ENCODE data around the gene CLHC1.
"Not testable (repeated sequence)": the region's sequence is repeated elsewhere in the genome, so short reads cannot be mapped to it uniquely, and the experiment has no call there.

CLHC1 gene

DNA sequence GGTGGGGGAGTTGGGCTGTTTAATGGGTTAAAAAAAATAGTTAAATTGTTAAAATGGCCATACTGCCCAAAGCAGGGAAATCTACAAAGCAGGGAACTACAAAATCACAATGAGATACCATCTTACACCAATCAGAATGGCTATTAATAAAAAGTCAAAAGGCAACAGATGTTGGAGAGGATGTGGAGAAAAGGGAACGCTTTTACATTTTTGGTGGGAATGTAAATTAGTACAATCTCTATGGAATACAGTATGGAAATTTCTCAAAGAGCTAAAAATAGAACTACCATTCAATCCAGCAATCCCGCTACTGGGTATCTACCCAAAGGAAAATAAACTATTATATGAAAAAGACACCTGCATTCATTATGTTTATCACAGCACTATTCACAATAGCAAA, 27.1 kb downstream of the CLHC1 start:
- no peak overlapping the region for H3K4me3 ChIP-seq (ENCODE audit: low read depth, low read length)
- DNase-seq (ENCODE audit: low read depth) = no peak
- TF ChIP-seq CTCF (IDR thresholded peaks at IDR 0.05; ENCODE audit: low read depth, low read length, missing control alignments) = no peak

GRCh38 chr2:55204536-55204935, 27.6 kb downstream of the CLHC1 start:
- no peak overlapping the region for H3K4me3 ChIP-seq (ENCODE audit: low read depth, low read length)
- DNase-seq (ENCODE audit: low read depth) = no peak
- no peak for TF ChIP-seq CTCF (IDR thresholded peaks at IDR 0.05; ENCODE audit: low read depth, low read length, missing control alignments)

DNA sequence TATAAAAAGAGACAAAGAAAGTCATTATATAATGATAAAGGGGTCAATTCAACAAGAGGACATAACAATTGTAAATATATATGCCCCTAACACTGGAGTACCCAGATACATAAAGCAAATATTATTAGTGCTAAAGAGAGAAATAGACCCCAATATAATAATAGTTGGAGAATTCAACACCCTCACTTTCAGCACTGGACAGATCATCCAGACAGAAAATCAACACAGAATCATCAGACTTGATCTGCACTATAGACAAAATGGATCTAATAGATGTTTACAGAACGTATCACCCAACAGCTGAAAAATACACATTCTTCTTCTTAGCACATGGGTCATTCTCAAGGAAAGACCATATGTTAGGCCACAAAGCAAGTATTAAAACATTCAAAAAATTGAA, 31.7 kb downstream of the CLHC1 start:
- no peak overlapping the region for H3K4me3 ChIP-seq (ENCODE audit: low read depth, low read length)
- no peak for DNase-seq (ENCODE audit: low read depth)
- TF ChIP-seq CTCF (IDR thresholded peaks at IDR 0.05; ENCODE audit: low read depth, low read length, missing control alignments) = no peak

DNA sequence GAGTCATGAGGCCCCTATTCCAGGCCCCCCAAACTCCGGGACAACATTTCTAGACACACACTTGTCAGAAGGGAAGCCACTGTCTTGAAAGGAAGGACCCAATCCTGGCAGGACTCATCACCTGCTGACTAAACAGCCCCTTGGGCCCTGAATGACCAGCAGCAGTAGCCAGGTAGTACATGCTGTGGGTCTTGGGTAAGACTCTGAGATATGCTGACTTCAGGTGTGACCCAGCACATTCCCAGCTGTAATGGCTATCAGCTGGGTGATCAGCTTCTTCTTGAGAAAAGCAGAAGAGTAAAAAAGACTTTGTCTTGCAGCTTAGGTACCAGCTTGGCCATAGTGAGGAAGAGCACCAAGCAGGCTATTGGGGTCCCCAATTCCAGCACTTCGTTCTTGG, 35.6 kb downstream of the CLHC1 start:
- TF ChIP-seq CTCF (IDR thresholded peaks at IDR 0.05; ENCODE audit: low read depth, low read length, missing control alignments) = no peak
- DNase-seq (ENCODE audit: low read depth) = no peak
- H3K4me3 ChIP-seq (ENCODE audit: low read depth, low read length) = no peak overlapping the region

- H3K4me3 ChIP-seq (ENCODE audit: low read depth, low read length); DNase-seq (ENCODE audit: low read depth): not testable (repeated sequence)
Observed at GRCh38 chr2:55191888-55192287, 40.2 kb downstream of the CLHC1 start.

GRCh38 chr2:55186837-55187236, 45.3 kb downstream of the CLHC1 start:
- DNase-seq (ENCODE audit: low read depth); H3K4me3 ChIP-seq (ENCODE audit: low read depth, low read length): not testable (repeated sequence)

DNA sequence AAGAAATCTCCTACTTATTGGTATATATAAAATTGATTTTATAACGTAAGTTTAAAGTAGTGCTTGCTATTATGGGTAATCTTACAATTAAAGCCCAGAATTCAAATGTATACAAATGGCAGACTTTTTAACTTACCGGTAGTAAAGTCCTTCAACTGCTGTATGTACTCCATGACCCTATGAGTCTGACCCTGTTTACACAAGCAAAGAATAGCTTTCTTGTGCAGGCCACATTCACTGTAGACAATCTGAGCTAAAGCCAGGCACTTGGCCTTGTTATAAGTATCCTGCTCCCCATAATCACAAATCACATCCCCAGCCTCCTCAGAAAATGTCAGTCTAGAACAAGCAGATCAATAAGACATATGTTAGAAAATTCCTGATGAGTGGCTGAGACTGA, 51.7 kb downstream of the CLHC1 start:
- DNase-seq (ENCODE audit: low read depth) = no peak
- TF ChIP-seq CTCF (IDR thresholded peaks at IDR 0.05; ENCODE audit: low read depth, low read length, missing control alignments) = no peak
- H3K4me3 ChIP-seq (ENCODE audit: low read depth, low read length) = no peak overlapping the region

DNA sequence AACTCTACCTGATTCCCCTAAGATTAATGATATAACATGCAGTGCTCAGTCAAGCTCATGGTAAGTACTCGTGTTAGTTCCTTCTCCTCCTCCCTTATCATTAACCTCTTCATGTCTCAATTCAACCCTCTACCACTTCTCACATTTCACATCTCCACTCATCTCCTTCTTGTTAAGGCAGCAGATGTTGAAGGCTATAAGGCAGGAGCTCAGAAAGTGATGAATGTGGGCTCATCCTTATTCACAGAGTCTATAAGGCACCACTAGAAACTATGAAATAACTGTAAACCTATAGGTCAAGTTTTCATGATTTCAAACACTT, 56.0 kb downstream of the CLHC1 start:
- TF ChIP-seq CTCF (IDR thresholded peaks at IDR 0.05; ENCODE audit: low read depth, low read length, missing control alignments) = no peak
- no peak for DNase-seq (ENCODE audit: low read depth)
- H3K4me3 ChIP-seq (ENCODE audit: low read depth, low read length) = no peak overlapping the region
